Activated CD4-positive, alpha-beta T cell treated with anti-CD3 and anti-CD28 coated beads, Interleukin-2, amount 50 U/mL, for 48 hours (primary cell): ENCODE measurements around the gene PRUNE1.

ENCODE experiments used
- DNase-seq, 2 experiments: peaks; one replicate each; pipeline ENCODE4 v3.0.0-alpha.2; 2020

Gene PRUNE1

GRCh38 chr1:151007853-151008243 is 401 bp upstream of the PRUNE1 start:
- DNase-seq, result no peak

- DNase-seq, result peak in 1 of 2 experiments; percentile 16
Measured at GRCh38 chr1:151009206-151009587, 948 bp downstream of the PRUNE1 start.

- DNase-seq, result no peak
Measured at GRCh38 chr1:151009674-151010345, 1.6 kb downstream of the PRUNE1 start.

GRCh38 chr1:151010346-151010726 is 2.1 kb downstream of the PRUNE1 start:
- DNase-seq, result no peak

GRCh38 chr1:151011154-151011850 is 3.1 kb downstream of the PRUNE1 start:
- DNase-seq, result no peak

GRCh38 chr1:151012684-151013471 is 4.6 kb downstream of the PRUNE1 start:
- no peak for DNase-seq

- DNase-seq, result no peak
Measured at GRCh38 chr1:151013518-151013917, 5.3 kb downstream of the PRUNE1 start.

- DNase-seq, result peak; percentile 87 to 88
Measured at GRCh38 chr1:151024540-151025146, 16.4 kb downstream of the PRUNE1 start.

GRCh38 chr1:151026460-151026859 is 18.2 kb downstream of the PRUNE1 start:
- DNase-seq, result no peak

GRCh38 chr1:151032164-151032563 is 23.9 kb downstream of the PRUNE1 start:
- DNase-seq, result no peak

GRCh38 chr1:151035167-151035566 is 26.9 kb downstream of the PRUNE1 start:
- no peak for DNase-seq

- no peak for DNase-seq
Measured at GRCh38 chr1:151036356-151036755, 28.1 kb downstream of the PRUNE1 start, which contains the start of gene BNIPL. BNIPL (plus strand) TSS chr1:151036586; CDS start chr1:151036726, 140 bp downstream.

- DNase-seq, result no peak
Measured at GRCh38 chr1:151037032-151037431, 28.8 kb downstream of the PRUNE1 start.

- no peak for DNase-seq
Measured at GRCh38 chr1:151039521-151039920, 31.3 kb downstream of the PRUNE1 start.

GRCh38 chr1:151043163-151043562 is 34.9 kb downstream of the PRUNE1 start:
- no peak for DNase-seq

GRCh38 chr1:151047591-151047924 is 39.3 kb downstream of the PRUNE1 start, which contains the start of gene C1orf56:
C1orf56 (plus strand) TSS chr1:151047751; CDS start chr1:151047848, 97 bp downstream.
- DNase-seq, result peak; percentile 63 to 68

GRCh38 chr1:151047925-151048644 is 39.8 kb downstream of the PRUNE1 start:
- peak; percentile 59 to 71 for DNase-seq

- no peak for DNase-seq
Measured at GRCh38 chr1:151048645-151049032, 40.4 kb downstream of the PRUNE1 start.

GRCh38 chr1:151049458-151049857 is 41.2 kb downstream of the PRUNE1 start:
- no peak for DNase-seq

GRCh38 chr1:151050051-151050688 is 41.9 kb downstream of the PRUNE1 start:
- DNase-seq, result no peak

- no peak for DNase-seq
Measured at GRCh38 chr1:151051356-151052009, 43.2 kb downstream of the PRUNE1 start.
